Measurements from ENCODE around the gene ERBB3.
"Not testable (repeated sequence)": the region's sequence is repeated elsewhere in the genome, so short reads cannot be mapped to it uniquely, and the experiment has no call there.

Gene ERBB3

GRCh38 chr12:56079723-56080555, at the start of gene ERBB3:
TSS of gene ERBB3 (plus strand) at chr12:56080165. CDS start at chr12:56080301, 136 bp downstream.
- peak; percentile 49 to 52 for DNase-seq (ENCODE audit: low read depth in 2 of 2)

GRCh38 chr12:56031987-56032386, 48.0 kb upstream of the ERBB3 start:
- no peak for DNase-seq (ENCODE audit: low read depth in 2 of 2)

- no peak for DNase-seq (ENCODE audit: low read depth in 2 of 2)
Observed at GRCh38 chr12:56034586-56035332, 45.2 kb upstream of the ERBB3 start.

GRCh38 chr12:56037161-56037560, 42.8 kb upstream of the ERBB3 start:
- DNase-seq (ENCODE audit: low read depth in 2 of 2), result no peak

GRCh38 chr12:56038022-56038655, 41.8 kb upstream of the ERBB3 start:
- DNase-seq (ENCODE audit: low read depth in 2 of 2), result no peak

GRCh38 chr12:56040151-56040550, 39.8 kb upstream of the ERBB3 start:
- DNase-seq (ENCODE audit: low read depth in 2 of 2), result no peak

- no peak for DNase-seq (ENCODE audit: low read depth in 2 of 2)
Observed at GRCh38 chr12:56040963-56041551, 38.9 kb upstream of the ERBB3 start.

GRCh38 chr12:56041552-56042429, 38.2 kb upstream of the ERBB3 start, which contains the start of gene RPS26:
TSS of gene RPS26 (plus strand) at chr12:56041918. CDS start at chr12:56042167, 249 bp downstream.
- DNase-seq (ENCODE audit: low read depth in 2 of 2), result peak; percentile 80 to 88

- DNase-seq (ENCODE audit: low read depth in 2 of 2), result not testable (repeated sequence)
Observed at GRCh38 chr12:56042430-56042813, 37.5 kb upstream of the ERBB3 start.

- DNase-seq (ENCODE audit: low read depth in 2 of 2), result no peak
Observed at GRCh38 chr12:56042843-56043242, 37.1 kb upstream of the ERBB3 start.

GRCh38 chr12:56046027-56046780, 33.8 kb upstream of the ERBB3 start:
- DNase-seq (ENCODE audit: low read depth in 2 of 2), result no peak

- DNase-seq (ENCODE audit: low read depth in 2 of 2), result no peak
Observed at GRCh38 chr12:56053407-56053893, 26.5 kb upstream of the ERBB3 start.

- not testable (repeated sequence) for DNase-seq (ENCODE audit: low read depth in 2 of 2)
Observed at GRCh38 chr12:56059964-56060363, 20.0 kb upstream of the ERBB3 start.

GRCh38 chr12:56061982-56062381, 18.0 kb upstream of the ERBB3 start:
- DNase-seq (ENCODE audit: low read depth in 2 of 2), result no peak

- DNase-seq (ENCODE audit: low read depth in 2 of 2), result no peak
Observed at GRCh38 chr12:56062996-56063395, 17.0 kb upstream of the ERBB3 start.

- no peak for DNase-seq (ENCODE audit: low read depth in 2 of 2)
Observed at GRCh38 chr12:56071648-56072047, 8.3 kb upstream of the ERBB3 start.

GRCh38 chr12:56074396-56074795, 5.6 kb upstream of the ERBB3 start:
- no peak for DNase-seq (ENCODE audit: low read depth in 2 of 2)

- not testable (repeated sequence) for DNase-seq (ENCODE audit: low read depth in 2 of 2)
Observed at GRCh38 chr12:56077966-56078365, 2.0 kb upstream of the ERBB3 start.

GRCh38 chr12:56078427-56078826, 1.5 kb upstream of the ERBB3 start:
- no peak for DNase-seq (ENCODE audit: low read depth in 2 of 2)

All from activated CD8-positive, alpha-beta memory T cell treated with anti-CD3 and anti-CD28 coated beads for 4 hours (primary cell).